A549 (cell line): ENCODE results near the gene PCDH15. TPM values are rescaled to one million over a fixed set of nuclear protein-coding genes. Genes with fewer than 3 reads are reported as not detected.

Experiments used
- ATAC-seq, 2 experiments: fragments of 200-7000 bp in 1 of 2; fragments of >200 bp in 1 of 2; cut with Nextera tagmentation in 1 of 2; cut with Tn5 transposase in 1 of 2; 3 replicates each; pipeline versions ENCODE4 v1.8.0 to v1.9.1; 2018 to 2020; ENCODE audit warnings: mild to moderate bottlenecking in 1 of 2, moderate library complexity in 1 of 2
- CTCF ChIA-PET: fragments of 300-600 bp; sonication (Branson Sonifier 250); formaldehyde crosslinking; extraction: SDS; loops from one replicate; lab custom pipeline; 2021; ENCODE audit warnings: antibody characterized with exemption, inconsistent platforms; lab: Yijun Ruan, JAX
- POLR2A ChIA-PET: fragments of 350-600 bp; formaldehyde crosslinking; extraction: SDS; loops from one replicate; lab custom pipeline; 2021; ENCODE audit warnings: antibody characterized with exemption, inconsistent platforms; lab: Yijun Ruan, JAX
- DNase-seq, 2 experiments: peaks; one replicate each; pipeline versions ENCODE4 v3.0.0 to v3.0.0-alpha.2; 2011 to 2016; ENCODE audit warnings: low read depth in 1 of 2, low spot score in 1 of 2
- FAIRE-seq: peaks from 2 replicates; lab custom pipeline; 2011; peaks lifted over from hg19 to GRCh38; lab: Jason Lieb, UNC
- H3K27ac ChIP-seq, 2 experiments: fragments of >200 bp; sonication (Bioruptor Twin); formaldehyde crosslinking; 3 replicates each; pipeline ENCODE4 v1.5.1; 2016 to 2017
- H3K4me1 ChIP-seq: fragments of >200 bp; sonication (Bioruptor Twin); formaldehyde crosslinking; 3 replicates; pipeline ENCODE4 v1.6.1; 2016
- H3K4me2 ChIP-seq: fragments of >200 bp; sonication (Bioruptor Twin); formaldehyde crosslinking; 3 replicates; pipeline ENCODE4 v1.6.1; 2016
- H3K4me3 ChIP-seq: fragments of >200 bp; sonication (Bioruptor Twin); formaldehyde crosslinking; 3 replicates; pipeline ENCODE4 v1.5.1; 2016
- H3K9me3 ChIP-seq: fragments of >200 bp; sonication (Bioruptor Twin); formaldehyde crosslinking; 3 replicates; pipeline ENCODE4 v1.6.1; 2016
- BHLHE40 ChIP-seq: IDR thresholded peaks from 2 replicates; pipeline ENCODE4 v1.6.1; 2012; ENCODE audit warnings: low read depth, low read length, inconsistent platforms
- CBX2 ChIP-seq: fragments of 200-600 bp; sonication (generic); IDR thresholded peaks from 2 replicates; pipeline ENCODE4 v1.6.1; 2016; ENCODE audit warnings: low read depth, mild to moderate bottlenecking, borderline replicate concordance
- CHD4 ChIP-seq: fragments of 200-600 bp; sonication (generic); IDR thresholded peaks from 2 replicates; pipeline ENCODE4 v1.6.1; 2016; ENCODE audit warnings: antibody characterized with exemption, mild to moderate bottlenecking, borderline replicate concordance
- CTCF ChIP-seq: fragments of >200 bp; sonication (Bioruptor Twin); formaldehyde crosslinking; IDR thresholded peaks from 3 replicates; pipeline ENCODE4 v1.5.1; 2016
- ELK1 ChIP-seq: fragments of 150-350 bp; IDR thresholded peaks from 2 replicates; pipeline ENCODE4 v1.6.1; 2014; ENCODE audit warnings: low read depth, mild to moderate bottlenecking, low read length
- ESRRA ChIP-seq: fragments of 150-350 bp; IDR thresholded peaks from 2 replicates; pipeline ENCODE4 v1.6.1; 2014; ENCODE audit warnings: mild to moderate bottlenecking, low read length, borderline replicate concordance
- FOSB ChIP-seq: fragments of 250-450 bp; sonication (Bioruptor Pico); IDR thresholded peaks from 2 replicates; pipeline ENCODE4 v1.5.0; 2020; ENCODE audit warnings: mild to moderate bottlenecking, moderate library complexity
- GATA3 ChIP-seq: IDR thresholded peaks from 2 replicates; pipeline ENCODE4 v1.6.1; 2012; ENCODE audit warnings: borderline replicate concordance
- HDAC2 ChIP-seq: fragments of 200-600 bp; sonication (generic); IDR thresholded peaks from 2 replicates; pipeline ENCODE4 v1.6.1; 2016
- HEYL ChIP-seq: fragments of 250-450 bp; sonication (Bioruptor Pico); IDR thresholded peaks from 2 replicates; pipeline ENCODE4 v1.8.0; 2021; ENCODE audit warnings: mild to moderate bottlenecking, moderate library complexity
- HOXA7 ChIP-seq: fragments of 250-450 bp; sonication (Bioruptor Pico); IDR thresholded peaks from 2 replicates; pipeline ENCODE4 v1.5.0; 2020; ENCODE audit warnings: mild to moderate bottlenecking, moderate library complexity
- HOXB13 ChIP-seq: fragments of 250-450 bp; sonication (Bioruptor Pico); IDR thresholded peaks from 2 replicates; pipeline ENCODE4 v1.5.0; 2020; ENCODE audit warnings: low read depth, mild to moderate bottlenecking, moderate library complexity
- HOXB5 ChIP-seq: fragments of 250-450 bp; sonication (Bioruptor Pico); IDR thresholded peaks from 2 replicates; pipeline ENCODE4 v1.5.0; 2020; ENCODE audit warnings: mild to moderate bottlenecking, moderate library complexity
- NFE2L2 ChIP-seq: fragments of 150-350 bp; conservative IDR thresholded peaks from 2 replicates; pipeline ENCODE4 v1.6.1; 2014; ENCODE audit warnings: low read length
- NPAS2 ChIP-seq: fragments of 250-450 bp; sonication (Bioruptor Pico); IDR thresholded peaks from 2 replicates; pipeline ENCODE4 v1.8.0; 2022; ENCODE audit warnings: mild to moderate bottlenecking, moderate library complexity, borderline replicate concordance
- NR3C1 ChIP-seq: fragments of >200 bp; sonication (Bioruptor Twin); formaldehyde crosslinking; IDR thresholded peaks from 3 replicates; pipeline ENCODE4 v1.6.1; 2017
- POLR2AphosphoS2 ChIP-seq: conservative IDR thresholded peaks from 2 replicates; pipeline ENCODE4 v1.6.1; 2012; ENCODE audit warnings: low read length, improper control_type of control experiment, inconsistent platforms
- RAD21 ChIP-seq, 2 experiments: fragments of >200 bp in 1 of 2; sonication (Bioruptor Twin) in 1 of 2; formaldehyde crosslinking in 1 of 2; IDR thresholded peaks in 1 of 2; conservative IDR thresholded peaks in 1 of 2; 2 replicates in 1 of 2; 3 replicates in 1 of 2; pipeline ENCODE4 v1.6.1; 2012 to 2018; ENCODE audit warnings: inconsistent platforms in 1 of 2
- RARB ChIP-seq: fragments of 250-450 bp; sonication (Bioruptor Pico); IDR thresholded peaks from 2 replicates; pipeline ENCODE4 v1.8.0; 2021; ENCODE audit warnings: mild to moderate bottlenecking, moderate library complexity
- RCOR1 ChIP-seq: fragments of 150-350 bp; IDR thresholded peaks from 2 replicates; pipeline ENCODE4 v1.6.1; 2014; ENCODE audit warnings: antibody characterized with exemption, low read length, low read depth
- RNF2 ChIP-seq: fragments of 200-600 bp; sonication (generic); IDR thresholded peaks from 2 replicates; pipeline ENCODE4 v1.6.1; 2016; ENCODE audit warnings: low read depth, mild to moderate bottlenecking, antibody characterized with exemption, moderate library complexity, borderline replicate concordance
- USF2 ChIP-seq: fragments of 450-650 bp; IDR thresholded peaks from 2 replicates; pipeline ENCODE4 v1.6.1; 2014; ENCODE audit warnings: antibody characterized with exemption
- ZC3H11A ChIP-seq: fragments of 450-650 bp; IDR thresholded peaks from 2 replicates; pipeline ENCODE4 v1.6.1; 2014; ENCODE audit warnings: antibody characterized with exemption, mild to moderate bottlenecking
- ZFP36 ChIP-seq: fragments of 450-650 bp; IDR thresholded peaks from 2 replicates; pipeline ENCODE4 v1.6.1; 2014; ENCODE audit warnings: borderline replicate concordance; ENCODE audit not compliant: partially characterized antibody
- ZNF302 ChIP-seq: fragments of 250-450 bp; sonication (Bioruptor Pico); IDR thresholded peaks from 2 replicates; pipeline ENCODE4 v1.9.0; 2021; ENCODE audit warnings: inconsistent platforms, mild to moderate bottlenecking, moderate library complexity
- ZSCAN20 ChIP-seq: fragments of 250-450 bp; sonication (Bioruptor Pico); IDR thresholded peaks from 2 replicates; pipeline ENCODE4 v1.8.0; 2022; ENCODE audit warnings: mild to moderate bottlenecking, moderate library complexity
- whole genome bisulfite sequencing: methylation state at CpG from one replicate; pipeline ENCODE4 v1.1.6; 2017; ENCODE audit errors: missing lambda C conversion rate; 5-methylcytosine and 5-hydroxymethylcytosine counted together
- polyA plus RNA-seq, 4 experiments: library from polyadenylated mRNA; depleted of rRNA in 3 of 4; stranded (reverse); fragments of >200 nt; fragmentation: RNase III in 1 of 4; extraction: RNeasy Plus Mini Kit Qiagen cat#74134 plus additional on column Dnase treatment in 1 of 4; gene quantifications; 2 replicates in 3 of 4; 3 replicates in 1 of 4; pipeline ENCODE4 v1.2.3, GENCODE V29; 2011 to 2017

PCDH15 gene
- polyA plus RNA-seq, 2 of the 4 experiments (the other 2 are of a cell fraction) = 0.03 TPM; not detected in 1

GRCh38 chr10:54284526-54285193, 516.4 kb downstream of the PCDH15 start:
- DNase-seq (no peak), FAIRE-seq (no peak), ATAC-seq (no peak)
- POLR2A ChIA-PET = no interaction called here
- Histone ChIP-seq H3K9me3 (no peaks in the 10 kb centered on the region), H3K4me2 (no peak overlapping the region), H3K4me3 (no peak overlapping the region), H3K27ac (no peak overlapping the region), H3K4me1 (no peaks in the 10 kb centered on the region)
- CTCF ChIA-PET = no interaction called here
- TF ChIP-seq HOXB13 (CRISPR knock-in tag) (no peak), GATA3 (no peak), ESRRA (no peak), NR3C1 (no peak), FOSB (CRISPR knock-in tag) (no peak), NPAS2 (no peak), ZFP36 (no peak), NFE2L2 (no peak), RAD21 (conservative IDR thresholded peaks at IDR 0.05 in 1 of 2, IDR thresholded peaks at IDR 0.05 in 1 of 2) (no peak), ZC3H11A (no peak)
- 9% methylated on average over 2 of the region's 2 CpGs for WGBS

GRCh38 chr10:54282012-54282411, 519.0 kb downstream of the PCDH15 start:
- H3K4me2 ChIP-seq = no peak overlapping the region
- no peaks in the 10 kb centered on the region for H3K4me1 ChIP-seq
- no peak overlapping the region for H3K27ac ChIP-seq
- no peak for DNase-seq
- no peak for ATAC-seq
- ChIA-PET CTCF (no interaction called here), POLR2A (no interaction called here)
- no peaks in the 10 kb centered on the region for H3K9me3 ChIP-seq
- no peak for TF ChIP-seq ZSCAN20 (CRISPR knock-in tag)
- no peak for TF ChIP-seq USF2
- TF ChIP-seq HEYL (CRISPR knock-in tag) = no peak
- TF ChIP-seq RCOR1 = no peak
- TF ChIP-seq ZNF302 (CRISPR knock-in tag) = no peak
- no peak for TF ChIP-seq CBX2
- no peak for TF ChIP-seq NPAS2
- no peak for TF ChIP-seq CHD4
- no peak for TF ChIP-seq BHLHE40
- no peak for TF ChIP-seq HOXB5 (CRISPR knock-in tag)
- TF ChIP-seq HOXA7 (CRISPR knock-in tag) = no peak
- TF ChIP-seq CTCF = no peak
- no peak for TF ChIP-seq ESRRA
- TF ChIP-seq HDAC2 = no peak
- TF ChIP-seq RAD21 (conservative IDR thresholded peaks at IDR 0.05 in 1 of 2, IDR thresholded peaks at IDR 0.05 in 1 of 2) = no peak
- TF ChIP-seq RNF2 = no peak
- TF ChIP-seq ELK1 = no peak
- TF ChIP-seq RARB (CRISPR knock-in tag) = no peak
- TF ChIP-seq NR3C1 = no peak
- TF ChIP-seq POLR2AphosphoS2 = no peak
- FAIRE-seq = no peak
- WGBS = 8% methylated on average over 2 of the region's 2 CpGs
- H3K4me3 ChIP-seq = no peak overlapping the region
